Gastroesophageal sphincter (tissue), 4 donors: Measurements from ENCODE around the gene ELF1. TPM values are rescaled to one million over a fixed set of nuclear protein-coding genes. Genes with fewer than 3 reads are reported as not detected.
A peak's percentile ranks its signal among the peaks of the same experiment; 100 is the strongest.

Experiments used
- ATAC-seq: fragments of 150-250 bp; one replicate; pipeline ENCODE4 v1.9.1; 2016; ENCODE audit warnings: mild to moderate bottlenecking, moderate library complexity
- H3K27ac ChIP-seq, 4 donors: fragments of 200-600 bp; sonication (generic) in 3 of 4; 1 replicate in 3 of 4; 2 replicates in 1 of 4; pipeline ENCODE4 v1.5.1; 2016 to 2019
- H3K27me3 ChIP-seq: fragments of 200-600 bp; sonication (generic); one replicate; pipeline ENCODE4 v1.5.1; 2019
- H3K36me3 ChIP-seq, 2 donors: fragments of 200-600 bp; sonication (generic); one replicate each; pipeline ENCODE4 v1.5.1; 2019; ENCODE audit warnings: control low read depth in 1 of 2
- H3K4me1 ChIP-seq, 3 donors: fragments of 200-600 bp; sonication (generic); 1 replicate in 2 of 3; 2 replicates in 1 of 3; pipeline ENCODE4 v1.5.1; 2016 to 2019; ENCODE audit warnings: control low read depth in 2 of 3
- H3K4me3 ChIP-seq, 2 donors: fragments of 200-600 bp; sonication (generic); one replicate each; pipeline ENCODE4 v1.5.1; 2019; ENCODE audit warnings: mild to moderate bottlenecking in 1 of 2, moderate library complexity in 1 of 2
- H3K9me3 ChIP-seq, 3 donors: fragments of 200-600 bp; sonication (generic); one replicate each; pipeline ENCODE4 v1.5.1; 2017 to 2019; ENCODE audit warnings: control low read depth in 2 of 3
- EP300 ChIP-seq: sonication (generic); formaldehyde crosslinking; IDR thresholded peaks from one replicate; pipeline ENCODE4 v1.6.1; 2017; ENCODE audit warnings: antibody characterized with exemption, mild to moderate bottlenecking
- POLR2A ChIP-seq, 2 donors: fragments of 450-650 bp; IDR thresholded peaks; one replicate each; pipeline ENCODE4 v1.6.1; 2017; ENCODE audit warnings: antibody characterized with exemption in 2 of 2, mild to moderate bottlenecking in 2 of 2, moderate library complexity in 1 of 2
- POLR2AphosphoS5 ChIP-seq: sonication (generic); formaldehyde crosslinking; IDR thresholded peaks from one replicate; pipeline ENCODE4 v1.6.1; 2017; ENCODE audit warnings: antibody characterized with exemption
- WGBS, 2 donors: methylation state at CpG; one replicate each; pipeline ENCODE4 v1.1.5; 2018; ENCODE audit warnings: low coverage in 1 of 2; 5-methylcytosine and 5-hydroxymethylcytosine counted together
- total RNA-seq, 4 donors: library from RNA; depleted of rRNA; stranded (reverse); fragments of >200 nt; gene quantifications; one replicate each; pipeline ENCODE4 v1.1.0, GENCODE V29; 2016
- TF ChIP-seq, protein P1 (sequence below), 4 experiments: fragments of 200-600 bp in 2 of 4; fragments of 450-650 bp in 2 of 4; sonication (generic) in 1 of 4; IDR thresholded peaks; one replicate each; pipeline ENCODE4 v1.5.1; 2017 to 2019; ENCODE audit warnings: antibody characterized with exemption in 4 of 4, mild to moderate bottlenecking in 2 of 4, moderate library complexity in 2 of 4

ELF1 gene
- total RNA-seq, 4 donors from 2014 or later, result 58.2 to 86.6 (median 69.3) TPM

DNA sequence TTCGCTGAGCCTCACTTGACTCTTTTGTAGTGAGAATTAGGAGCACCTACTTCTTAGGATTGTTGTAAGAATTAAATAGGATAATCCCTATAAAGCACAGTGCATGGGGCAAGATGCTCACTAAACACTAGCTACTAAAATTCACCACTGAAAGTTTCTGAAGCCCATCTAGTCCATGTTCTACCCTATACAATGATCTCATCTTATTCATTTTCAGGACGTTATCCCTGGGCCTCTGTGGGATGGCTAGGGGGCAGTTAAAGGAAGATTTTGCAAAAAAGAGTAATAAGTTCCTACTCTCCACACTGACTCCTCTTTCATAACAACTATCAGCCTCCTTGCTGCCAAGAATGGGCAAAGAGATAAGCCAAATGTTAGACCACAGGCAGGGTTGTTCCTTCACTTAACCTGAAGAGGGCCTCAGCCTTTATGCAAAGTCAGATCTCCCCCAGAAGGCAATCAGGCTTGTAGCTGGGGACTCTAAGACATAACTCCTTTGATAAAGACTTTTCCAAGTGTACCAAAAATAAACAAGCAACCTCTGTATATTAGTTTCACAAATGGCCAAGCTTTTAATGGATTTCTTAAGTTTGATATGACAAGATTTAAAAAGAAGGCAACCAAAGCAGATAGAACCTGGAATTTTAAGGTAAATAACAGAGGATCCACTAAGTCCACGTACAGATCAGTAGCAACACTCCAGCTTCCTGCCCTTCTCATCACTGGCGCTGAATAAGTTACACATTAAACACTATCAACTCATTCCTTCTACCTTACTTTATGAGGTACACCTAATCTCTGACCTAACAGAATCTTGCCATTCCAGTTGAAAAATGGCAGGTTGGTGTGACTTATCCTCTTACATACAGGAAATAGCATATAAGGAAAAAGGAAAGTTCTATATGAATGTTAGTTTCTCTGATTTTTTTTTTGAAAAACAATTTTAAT is 44.4 kb downstream of the ELF1 start:
- 40 to 47% methylated on average over 4 of the region's 4 CpGs for WGBS, 2 donors
- no peak overlapping the region for H3K4me3 ChIP-seq
- TF ChIP-seq, protein P1, sequence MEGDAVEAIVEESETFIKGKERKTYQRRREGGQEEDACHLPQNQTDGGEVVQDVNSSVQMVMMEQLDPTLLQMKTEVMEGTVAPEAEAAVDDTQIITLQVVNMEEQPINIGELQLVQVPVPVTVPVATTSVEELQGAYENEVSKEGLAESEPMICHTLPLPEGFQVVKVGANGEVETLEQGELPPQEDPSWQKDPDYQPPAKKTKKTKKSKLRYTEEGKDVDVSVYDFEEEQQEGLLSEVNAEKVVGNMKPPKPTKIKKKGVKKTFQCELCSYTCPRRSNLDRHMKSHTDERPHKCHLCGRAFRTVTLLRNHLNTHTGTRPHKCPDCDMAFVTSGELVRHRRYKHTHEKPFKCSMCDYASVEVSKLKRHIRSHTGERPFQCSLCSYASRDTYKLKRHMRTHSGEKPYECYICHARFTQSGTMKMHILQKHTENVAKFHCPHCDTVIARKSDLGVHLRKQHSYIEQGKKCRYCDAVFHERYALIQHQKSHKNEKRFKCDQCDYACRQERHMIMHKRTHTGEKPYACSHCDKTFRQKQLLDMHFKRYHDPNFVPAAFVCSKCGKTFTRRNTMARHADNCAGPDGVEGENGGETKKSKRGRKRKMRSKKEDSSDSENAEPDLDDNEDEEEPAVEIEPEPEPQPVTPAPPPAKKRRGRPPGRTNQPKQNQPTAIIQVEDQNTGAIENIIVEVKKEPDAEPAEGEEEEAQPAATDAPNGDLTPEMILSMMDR (IDR thresholded peaks at IDR 0.05), result peak in 3 of 4 experiments; percentile 22 to 28 (median 26)
- TF ChIP-seq POLR2AphosphoS5, result no peak
- no peak for TF ChIP-seq EP300
- TF ChIP-seq POLR2A (IDR thresholded peaks at IDR 0.05), result no peak
- no peaks in the 10 kb centered on the region for H3K9me3 ChIP-seq
- ATAC-seq, result peak; percentile 60
- peaks cover 12 to 75% (median 17%) of the 10 kb centered on the region in 3 donors for H3K4me1 ChIP-seq
- no peak overlapping the region for H3K27ac ChIP-seq
- no peaks in the 10 kb centered on the region for H3K27me3 ChIP-seq
- no peaks in the 10 kb centered on the region for H3K36me3 ChIP-seq

DNA sequence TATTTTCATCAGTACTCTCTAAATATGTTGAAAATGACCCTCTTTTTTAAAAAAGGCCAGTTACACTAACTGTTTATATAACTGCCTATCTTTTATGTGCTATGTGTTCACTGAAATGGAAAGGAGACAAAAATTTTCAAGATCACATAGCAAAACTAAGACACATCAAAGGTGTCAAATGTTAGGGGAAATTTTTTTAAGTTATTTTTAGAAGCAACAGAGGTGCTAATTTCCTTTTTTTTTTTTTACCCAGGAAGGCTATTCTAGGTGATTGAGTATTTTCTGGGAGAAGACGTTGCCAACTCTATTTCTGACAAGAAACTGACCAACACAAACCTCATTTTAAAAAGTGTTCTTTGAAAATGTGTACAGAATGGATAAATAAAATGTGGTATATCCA is 45.7 kb downstream of the ELF1 start:
- Histone ChIP-seq H3K27ac (no peak overlapping the region), H3K9me3 (no peaks in the 10 kb centered on the region), H3K27me3 (no peaks in the 10 kb centered on the region), H3K4me1 (peaks cover 12 to 81% (median 17%) of the 10 kb centered on the region in 3 donors), H3K36me3 (no peaks in the 10 kb centered on the region), H3K4me3 (no peak overlapping the region)
- ATAC-seq, result no peak
- WGBS, 2 donors, result 29 to 47% methylated on average over 1 of the region's 1 CpG
- no peak for TF ChIP-seq POLR2AphosphoS5
- no peak for TF ChIP-seq POLR2A (IDR thresholded peaks at IDR 0.05)
- TF ChIP-seq EP300, result no peak
- TF ChIP-seq, protein P1 (IDR thresholded peaks at IDR 0.05), result no peak

DNA sequence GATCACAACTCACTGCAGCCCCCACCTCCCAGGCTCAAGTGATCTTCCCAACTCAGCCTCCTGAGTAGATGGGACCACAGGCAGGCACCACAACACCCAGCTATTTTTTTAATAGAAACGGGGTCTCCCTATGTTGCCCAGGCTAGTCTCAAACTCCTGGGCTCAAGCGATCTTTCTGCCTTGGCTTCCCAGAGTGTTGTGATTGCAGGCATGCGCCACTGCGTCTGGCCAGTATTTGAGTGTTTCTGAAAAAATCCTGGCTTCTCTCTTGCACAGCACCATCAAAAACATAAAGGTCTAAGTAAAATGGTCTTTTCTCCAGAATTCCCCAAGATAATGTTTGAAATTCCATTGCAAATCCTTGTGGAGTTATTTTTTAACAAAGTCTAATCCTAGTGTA is 47.8 kb downstream of the ELF1 start:
- Histone ChIP-seq H3K4me3 (no peak overlapping the region), H3K36me3 (no peaks in the 10 kb centered on the region), H3K9me3 (no peaks in the 10 kb centered on the region), H3K27me3 (no peaks in the 10 kb centered on the region), H3K4me1 (peaks cover 12 to 83% (median 21%) of the 10 kb centered on the region in 3 donors), H3K27ac (no peak overlapping the region)
- WGBS, 2 donors, result 91 to 96% methylated on average over 4 of the region's 4 CpGs
- TF ChIP-seq POLR2AphosphoS5, result no peak
- TF ChIP-seq POLR2A (IDR thresholded peaks at IDR 0.05), result no peak
- TF ChIP-seq EP300, result no peak
- TF ChIP-seq, protein P1 (IDR thresholded peaks at IDR 0.05), result no peak
- ATAC-seq, result no peak

DNA sequence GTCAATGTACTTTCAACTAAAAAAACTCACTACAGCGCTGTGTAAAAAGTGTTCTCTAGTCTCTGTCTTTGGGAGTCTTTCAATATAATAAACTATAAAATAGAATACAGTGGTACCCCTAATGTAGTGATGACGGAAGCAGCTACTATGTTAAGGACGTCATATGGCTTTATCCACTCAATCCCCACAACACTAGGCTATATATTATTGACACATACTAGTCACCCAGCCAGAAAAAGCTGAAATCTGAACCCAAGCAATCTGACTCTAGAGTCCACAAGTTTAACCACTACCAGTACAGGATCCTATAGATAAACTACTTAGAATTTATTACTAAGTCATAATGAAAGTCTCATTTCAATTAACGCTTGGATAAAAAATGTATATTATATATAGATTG is 48.3 kb downstream of the ELF1 start:
- no peak overlapping the region for H3K4me3 ChIP-seq
- ATAC-seq, result no peak
- no peaks in the 10 kb centered on the region for H3K9me3 ChIP-seq
- H3K27ac ChIP-seq, result no peak overlapping the region
- WGBS, 2 donors, result 88 to 90% methylated on average over 4 of the region's 4 CpGs
- H3K4me1 ChIP-seq, result peaks cover 12 to 88% (median 21%) of the 10 kb centered on the region in 3 donors
- H3K27me3 ChIP-seq, result no peaks in the 10 kb centered on the region
- TF ChIP-seq EP300 (no peak), POLR2A (IDR thresholded peaks at IDR 0.05) (no peak), POLR2AphosphoS5 (no peak)
- TF ChIP-seq, protein P1 (IDR thresholded peaks at IDR 0.05), result no peak
- no peaks in the 10 kb centered on the region for H3K36me3 ChIP-seq
